ENCODE measurements around the gene ACTR1A. TPM values are rescaled to one million over a fixed set of nuclear protein-coding genes. Genes with fewer than 3 reads are reported as not detected.

The ACTR1A gene
- total RNA-seq, 2 experiments from 2014 or later: 55.5 to 68.3 TPM

GRCh38 chr10:102462512-102463054 lies 39.9 kb downstream of the ACTR1A start:
- Histone ChIP-seq H3K79me2 (ENCODE audit: insufficient read depth, low read depth, low read length) (peaks cover 18% of the 10 kb centered on the region; the same call in 1 of the 2 replicates), H3K4me2 (ENCODE audit: low read length) (peak overlapping the region; percentile 97), H3K4me1 (ENCODE audit: insufficient read depth, low read length, poor library complexity, severe bottlenecking) (peaks cover 29% of the 10 kb centered on the region), H3K9me2 (ENCODE audit: insufficient read depth, low read length) (no peaks in the 10 kb centered on the region), H3K36me3 (ENCODE audit: insufficient read depth, low read length) (no peaks in the 10 kb centered on the region), H3K27ac (ENCODE audit: low read depth, low read length, poor library complexity, severe bottlenecking) (peak overlapping the region; percentile 73), H2AFZ (ENCODE audit: low read length) (no peak overlapping the region), H3K9me3 (ENCODE audit: low read length) (no peaks in the 10 kb centered on the region), H3K4me3 (ENCODE audit: low read depth, low read length, poor library complexity, severe bottlenecking) (peak overlapping the region; percentile 78), H4K20me1 (ENCODE audit: insufficient read depth, low read length) (no peaks in the 10 kb centered on the region)
- intact Hi-C loops (cut with micrococcal nuclease; ENCODE audit: unreplicated experiment): loop anchor here (5.0 kb wide), 1 partner anchor 65 kb away; the partner anchor contains the start of gene NFKB2
- peak; percentile 37 for DNase-seq (ENCODE audit: low spot score)
- POLR2A ChIA-PET: interaction anchor here (2.1 to 4.6 kb wide), 3 partner anchors 12 to 42 kb away, joined by 6 to 49 read pairs (median 9); partner anchors contain the start of genes C10orf95, CUEDC2 and FBXL15
- TF ChIP-seq EZH2phosphoT487 (IDR thresholded peaks at IDR 0.05; ENCODE audit: borderline replicate concordance, low read depth, low read length): no peak
- no peak for TF ChIP-seq CTCF (conservative IDR thresholded peaks at IDR 0.05; ENCODE audit: low read length)
- BruUV-seq (replicated peaks): no TSS peak
- CTCF ChIA-PET (ENCODE audit: unreplicated experiment): interaction anchor here (1.5 kb wide), 1 partner anchor 13 kb away, joined by 4 read pairs; no protein-coding TSS in a partner anchor

- Histone ChIP-seq H2AFZ (ENCODE audit: low read length) (peak overlapping the region; percentile 98), H3K9me2 (ENCODE audit: insufficient read depth, low read length) (no peaks in the 10 kb centered on the region), H3K36me3 (ENCODE audit: insufficient read depth, low read length) (peaks cover 3% of the 10 kb centered on the region; the same call in 1 of the 2 replicates), H3K4me1 (ENCODE audit: insufficient read depth, low read length, poor library complexity, severe bottlenecking) (peaks cover 29% of the 10 kb centered on the region), H3K9me3 (ENCODE audit: low read length) (no peaks in the 10 kb centered on the region), H3K79me2 (ENCODE audit: insufficient read depth, low read depth, low read length) (peaks cover 18% of the 10 kb centered on the region; the same call in 1 of the 2 replicates), H3K27ac (ENCODE audit: low read depth, low read length, poor library complexity, severe bottlenecking) (peak overlapping the region; percentile 73), H4K20me1 (ENCODE audit: insufficient read depth, low read length) (no peaks in the 10 kb centered on the region), H3K4me3 (ENCODE audit: low read depth, low read length, poor library complexity, severe bottlenecking) (peak overlapping the region; percentile 78), H3K4me2 (ENCODE audit: low read length) (peak overlapping the region; percentile 97)
- BruUV-seq (replicated peaks): no TSS peak
- ChIA-PET POLR2A (interaction anchor here (0.6 to 4.6 kb wide), 8 partner anchors 10 to 459 kb away, joined by 3 to 49 read pairs (median 4); partner anchors contain the start of genes C10orf95, CUEDC2 and FBXL15), CTCF (ENCODE audit: unreplicated experiment) (interaction anchor here (0.5 kb wide), 1 partner anchor 15 kb away, joined by 3 read pairs; no protein-coding TSS in a partner anchor)
- peak; percentile 96 for DNase-seq (ENCODE audit: low spot score)
- TF ChIP-seq CTCF (conservative IDR thresholded peaks at IDR 0.05; ENCODE audit: low read length) (no peak), EZH2phosphoT487 (IDR thresholded peaks at IDR 0.05; ENCODE audit: borderline replicate concordance, low read depth, low read length) (no peak)
- intact Hi-C loops (cut with micrococcal nuclease; ENCODE audit: unreplicated experiment): loop anchor here (1.0 to 5.0 kb wide), 3 partner anchors 11 to 64 kb away; partner anchors contain the start of genes CUEDC2 and NFKB2
Measured at GRCh38 chr10:102461187-102462054, 41.1 kb downstream of the ACTR1A start.
